HL-60/S4 (cell line): ENCODE data around the gene SLC30A5.
"Not testable (repeated sequence)": the region's sequence is repeated elsewhere in the genome, so short reads cannot be mapped to it uniquely, and the experiment has no call there.

Experiments
- in situ Hi-C: fragments of 300-500 bp; cut with MboI; formaldehyde crosslinking; loops from 2 replicates; pipeline ENCODE4 v1.14.3; 2022; ENCODE audit warnings: low sequenced_read_pairs

Gene SLC30A5

DNA sequence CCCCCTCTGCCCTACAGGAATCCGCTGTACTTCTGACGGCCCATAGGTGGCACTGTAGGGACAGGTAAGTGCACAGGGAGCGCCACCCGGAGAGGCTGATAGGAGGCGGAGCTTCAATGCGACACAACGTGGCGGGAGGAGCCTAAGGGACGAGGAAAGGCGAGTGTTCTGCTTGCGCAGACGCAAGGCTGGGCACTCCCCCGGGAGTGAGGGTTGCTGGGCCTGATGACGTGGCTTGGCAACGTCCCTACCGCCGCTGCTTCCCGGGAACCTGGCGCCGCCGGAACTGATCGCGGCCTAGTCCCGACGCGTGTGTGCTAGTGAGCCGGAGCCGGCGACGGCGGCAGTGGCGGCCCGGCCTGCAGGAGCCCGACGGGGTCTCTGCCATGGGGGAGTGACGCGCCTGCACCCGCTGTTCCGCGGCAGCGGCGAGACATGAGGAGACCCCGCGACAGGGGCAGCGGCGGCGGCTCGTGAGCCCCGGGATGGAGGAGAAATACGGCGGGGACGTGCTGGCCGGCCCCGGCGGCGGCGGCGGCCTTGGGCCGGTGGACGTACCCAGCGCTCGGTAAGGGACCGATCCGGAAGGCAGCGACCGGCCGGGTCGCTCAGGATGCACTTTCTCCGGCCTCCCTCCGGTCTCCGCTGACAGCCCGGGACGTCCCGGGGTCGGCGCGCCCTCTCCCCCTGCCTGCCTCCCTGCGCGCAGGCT is at the start of gene SLC30A5:
Gene SLC30A5 (plus strand): TSS at position 244 of the 712 bp plus-strand sequence. CDS start 242 bp downstream, at position 486.
- in situ Hi-C loops = no loop called here

DNA sequence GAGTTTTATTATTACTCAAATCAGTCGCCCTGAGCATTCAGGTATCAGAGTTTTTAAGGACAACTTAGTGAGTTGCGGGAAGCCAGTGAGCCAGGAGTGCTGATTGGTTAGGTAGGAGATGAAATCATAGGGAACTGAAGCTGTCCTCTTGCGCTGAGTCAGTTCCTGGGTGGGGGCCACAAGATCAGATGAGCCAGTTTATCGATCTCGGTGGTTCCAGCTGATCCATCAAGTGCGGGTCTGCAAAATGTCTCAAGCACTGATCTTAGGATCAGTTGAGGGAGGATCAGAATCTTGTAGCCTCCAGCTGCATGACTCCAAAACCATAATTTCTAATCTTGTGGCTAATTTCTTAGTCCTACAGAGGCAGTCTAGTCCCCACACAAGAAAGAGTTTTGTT is 48.6 kb upstream of the SLC30A5 start:
- in situ Hi-C loops = not testable (repeated sequence)

DNA sequence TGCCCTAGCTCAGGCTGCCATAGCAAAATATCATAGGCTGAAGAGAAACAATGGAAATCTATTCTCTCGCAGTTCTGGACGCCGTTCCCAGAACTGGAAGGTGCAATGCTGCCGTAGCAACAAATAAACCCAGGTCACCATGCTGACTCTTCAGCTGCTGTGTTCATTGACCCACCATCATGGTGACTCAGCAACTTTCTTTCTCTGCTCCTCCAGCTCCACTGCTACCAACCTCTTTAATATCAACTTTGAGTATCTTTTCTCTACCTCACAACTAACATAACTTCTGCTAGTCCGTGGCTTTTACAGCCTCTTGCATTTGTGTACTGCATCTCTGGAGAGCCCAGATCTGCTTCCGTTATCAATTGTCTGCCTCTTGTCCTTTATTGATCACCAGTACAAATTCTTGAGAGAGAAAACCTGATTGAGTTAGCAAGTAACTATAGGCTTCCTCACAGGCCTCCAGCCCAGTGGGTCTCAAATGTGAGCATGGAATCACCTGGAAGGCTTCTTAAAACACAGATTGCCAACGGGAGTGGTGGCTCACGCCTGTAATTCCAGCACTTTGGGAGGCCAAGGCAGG is 47.3 kb upstream of the SLC30A5 start:
- in situ Hi-C loops = no loop called here

DNA sequence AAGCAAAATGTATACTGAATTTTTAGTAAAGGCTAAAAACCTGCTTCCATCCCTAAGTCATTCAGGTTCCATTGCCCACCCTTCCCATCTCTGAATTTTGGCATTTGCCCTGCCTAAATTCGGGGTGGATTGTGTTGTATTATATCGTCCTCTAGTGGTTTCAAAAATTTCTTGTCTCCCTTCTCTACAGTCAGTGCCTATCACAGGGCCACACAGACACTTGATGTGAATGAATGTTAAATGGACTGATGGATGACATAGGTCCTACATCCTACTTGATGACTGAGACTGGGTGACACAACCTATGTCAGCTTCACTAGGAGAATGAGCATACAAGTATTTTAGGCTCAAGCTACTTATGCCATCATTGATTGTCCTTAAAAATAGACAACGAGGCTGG is 45.6 kb upstream of the SLC30A5 start:
- in situ Hi-C loops = no loop called here

DNA sequence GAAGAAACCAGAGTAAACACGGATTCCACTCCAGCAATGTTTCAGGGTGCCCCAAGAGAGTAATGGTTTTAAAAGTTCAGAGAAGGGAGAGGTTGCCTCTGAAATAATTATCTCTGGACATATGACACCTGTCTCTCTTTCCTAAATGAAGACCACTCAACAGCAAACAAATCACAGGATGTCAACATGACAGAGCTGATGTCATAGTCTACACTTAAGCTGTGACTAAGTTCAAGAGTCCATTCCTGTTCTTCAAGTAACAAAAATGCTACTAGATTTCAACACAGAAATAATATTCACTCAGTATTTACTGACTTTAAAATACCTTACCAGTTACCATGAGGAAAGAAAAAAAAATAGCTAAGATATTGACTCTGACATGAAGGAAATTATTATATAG is 44.7 kb upstream of the SLC30A5 start:
- in situ Hi-C loops = no loop called here

DNA sequence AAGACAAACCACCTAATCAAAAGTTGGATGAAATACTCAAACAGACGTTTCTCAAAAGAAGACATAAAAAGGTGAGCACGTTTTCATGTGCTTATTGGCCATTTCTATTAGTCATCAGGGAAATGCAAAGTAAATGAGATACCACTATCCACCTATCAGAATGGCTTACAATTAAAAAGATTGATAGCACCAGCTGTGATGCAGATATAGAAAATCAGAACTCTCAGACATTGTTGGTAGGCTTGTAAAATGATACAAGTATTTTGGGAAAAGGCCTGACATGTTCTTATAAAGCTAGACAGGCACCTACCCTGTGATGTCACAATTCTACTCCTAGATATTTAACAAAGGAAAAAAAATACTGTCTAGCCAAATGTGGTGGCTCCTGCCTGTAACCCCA is 44.0 kb upstream of the SLC30A5 start:
- in situ Hi-C loops = no loop called here

DNA sequence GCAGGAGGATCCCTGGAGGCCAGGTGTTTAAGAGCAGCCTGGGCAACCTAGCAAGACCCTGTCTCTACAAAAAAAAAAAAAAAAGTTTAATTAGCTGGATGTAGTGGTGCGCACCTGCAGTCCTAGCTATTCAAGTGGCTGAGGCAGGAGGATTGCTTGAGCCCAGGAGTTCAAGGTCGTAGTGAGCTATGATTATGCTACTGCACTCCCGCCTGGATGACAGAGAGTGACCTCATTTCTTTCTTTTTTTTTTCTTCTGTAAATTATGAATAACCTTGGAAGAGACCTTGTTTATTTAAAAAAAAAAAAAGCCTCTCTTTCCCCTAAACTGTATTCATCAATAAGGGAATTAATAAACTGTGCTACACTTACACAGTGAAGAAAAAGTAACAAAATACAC is 43.6 kb upstream of the SLC30A5 start:
- in situ Hi-C loops = no loop called here

DNA sequence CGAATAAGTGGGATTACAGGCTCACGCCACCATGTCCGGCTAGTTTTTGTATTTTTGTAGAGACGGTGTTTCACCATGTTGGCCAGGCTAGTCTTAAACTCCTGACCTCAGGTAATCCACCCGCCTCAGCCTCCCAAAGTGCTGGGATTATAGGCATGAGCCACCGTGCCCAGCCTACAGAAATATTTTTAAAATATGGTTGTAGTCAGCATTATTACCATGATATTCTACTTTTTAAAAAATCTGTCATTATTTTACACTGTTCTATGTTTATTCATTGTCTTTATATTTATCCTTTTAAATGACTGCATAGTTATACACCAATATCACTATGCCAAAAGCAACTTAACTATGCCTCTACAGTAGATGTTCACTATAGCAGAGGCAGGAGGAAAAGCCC is 41.6 kb upstream of the SLC30A5 start:
- in situ Hi-C loops = no loop called here

DNA sequence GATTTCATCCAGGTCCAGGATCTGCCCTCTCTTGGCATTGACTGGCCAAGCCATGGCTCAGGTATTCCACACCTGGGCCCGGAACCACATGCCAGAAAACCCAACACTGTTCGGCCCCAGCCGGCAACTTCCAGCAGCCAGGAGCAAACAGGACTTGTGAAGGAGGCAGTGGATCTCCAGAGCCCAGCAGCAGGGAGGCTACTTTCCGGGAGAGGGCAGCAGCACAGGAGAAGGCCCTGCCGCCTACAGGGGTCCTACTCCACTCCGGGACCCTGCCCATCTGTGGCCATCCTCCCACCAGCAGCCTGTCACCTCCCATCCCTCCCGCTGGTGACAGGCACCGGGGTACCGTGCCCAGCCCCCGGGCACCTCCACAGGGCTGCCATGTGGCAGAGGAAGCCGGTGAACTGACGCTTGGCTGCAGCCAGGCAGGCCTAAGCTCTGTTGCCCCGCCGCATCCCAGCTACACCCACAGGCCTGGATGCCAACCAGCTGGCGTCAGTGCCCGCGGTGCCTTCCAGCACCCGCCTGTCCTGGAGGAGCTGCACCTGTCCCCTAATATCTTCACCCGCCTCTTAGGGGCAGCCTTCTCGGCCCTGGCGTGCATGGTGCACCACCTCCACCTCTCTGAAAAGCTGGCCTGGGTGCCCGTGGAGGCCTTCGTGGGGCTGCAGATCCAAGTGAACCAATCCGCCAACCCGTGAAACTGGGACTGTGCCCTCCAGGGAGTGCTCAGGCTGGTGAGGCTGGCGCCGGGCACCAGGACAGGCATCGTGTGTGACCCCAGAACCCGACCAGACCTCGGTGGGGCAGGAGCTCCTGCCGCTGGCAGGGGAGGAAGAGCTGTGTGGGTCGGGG is 18.9 kb upstream of the SLC30A5 start:
- in situ Hi-C loops = no loop called here

DNA sequence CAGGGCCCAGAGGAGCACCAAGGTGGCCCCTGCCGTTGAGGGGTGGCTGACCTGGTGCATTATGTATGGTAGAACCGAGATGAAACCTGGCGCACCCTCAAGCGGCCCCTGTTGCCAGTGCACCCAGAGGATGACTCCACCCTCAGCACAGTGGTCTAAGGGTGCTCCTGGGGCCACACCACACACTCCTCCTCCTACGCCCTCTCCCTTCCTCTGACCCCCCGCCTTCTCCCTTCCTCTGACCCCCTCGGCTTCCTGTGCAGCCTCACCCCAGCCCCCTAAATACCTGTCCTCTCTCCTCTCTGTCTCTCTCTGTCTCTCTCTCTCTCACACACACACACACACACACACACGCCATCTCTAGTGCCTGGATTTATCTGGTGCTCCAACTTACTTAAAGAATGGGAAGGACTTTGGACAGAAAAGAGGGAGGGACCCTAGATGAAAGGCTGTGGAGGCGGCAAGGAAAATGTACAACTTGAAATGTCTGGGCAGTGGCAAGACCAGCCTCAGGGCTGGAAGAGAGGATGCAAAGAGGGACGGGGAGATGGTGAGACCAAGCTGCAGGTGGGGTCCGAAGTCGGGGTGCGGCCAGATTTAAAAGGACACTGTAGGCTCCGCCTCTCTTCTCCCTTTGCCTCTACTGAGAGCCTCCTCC is 18.2 kb upstream of the SLC30A5 start:
- in situ Hi-C loops = no loop called here

DNA sequence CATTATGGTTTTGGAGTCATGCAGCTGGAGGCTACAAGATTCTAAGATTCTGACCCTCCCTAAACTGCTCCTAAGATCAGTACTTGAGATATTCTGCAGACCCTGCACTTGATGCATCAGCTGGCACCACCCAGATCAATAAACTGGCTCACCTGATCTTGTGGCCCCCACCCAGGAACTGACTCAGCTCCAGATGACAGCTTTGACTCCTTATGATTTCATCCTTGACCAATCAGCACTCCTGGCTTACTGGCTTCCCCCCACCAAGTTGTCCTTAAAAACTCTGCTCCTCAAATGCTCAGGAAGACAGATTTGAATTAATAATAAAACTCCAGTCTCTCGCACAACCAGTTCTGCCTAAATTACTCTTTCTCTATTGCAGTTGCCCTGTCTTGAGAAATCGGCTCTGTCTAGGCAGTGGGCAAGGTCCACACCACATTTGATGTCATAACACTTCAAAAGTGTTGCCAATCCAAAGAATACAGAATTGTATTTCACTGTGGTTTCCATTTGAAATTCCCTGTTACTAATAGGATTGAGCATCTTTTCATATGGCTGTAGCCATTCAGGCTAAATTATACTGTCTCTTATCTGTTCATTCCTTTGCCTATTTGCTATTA is 14.8 kb upstream of the SLC30A5 start:
- in situ Hi-C loops = no loop called here

DNA sequence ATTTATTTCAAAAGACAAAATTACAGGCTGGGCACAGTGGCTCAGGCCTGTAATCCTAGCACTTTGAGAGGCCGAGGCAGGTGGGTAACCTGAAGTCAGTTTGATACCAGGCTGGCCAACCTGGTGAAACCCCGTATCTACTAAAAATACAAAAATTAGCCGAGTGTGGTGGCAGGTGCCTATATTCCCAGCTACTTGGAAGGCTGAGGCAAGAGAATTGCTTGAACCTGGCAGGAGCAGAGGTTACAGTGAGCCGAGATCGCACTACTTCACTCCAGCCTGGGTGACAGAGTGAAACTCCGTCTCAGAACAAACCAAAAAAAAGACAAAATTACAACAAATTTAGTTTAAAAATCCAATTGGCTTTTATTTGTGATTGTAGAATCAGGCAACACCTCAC is 14.3 kb upstream of the SLC30A5 start:
- in situ Hi-C loops = no loop called here

DNA sequence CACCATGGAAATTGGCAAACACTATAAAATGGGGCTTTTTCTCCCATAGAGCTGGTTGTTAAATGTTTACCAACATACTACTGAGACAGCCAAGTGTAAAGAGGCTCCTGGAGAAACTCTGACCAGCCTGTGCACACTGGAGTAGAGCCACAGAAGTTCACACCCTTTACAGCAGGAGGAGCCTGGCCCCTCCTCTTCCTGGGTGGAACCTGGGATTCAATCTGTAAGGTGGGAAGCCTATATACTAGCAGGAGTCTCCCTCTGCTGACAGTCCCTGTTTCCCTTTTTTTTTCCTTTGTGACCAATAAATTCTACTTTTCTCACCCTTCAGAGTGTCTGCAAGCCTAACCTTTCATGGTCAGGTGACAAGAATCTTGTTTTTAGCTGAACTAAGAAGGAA is 10.4 kb upstream of the SLC30A5 start:
- in situ Hi-C loops = no loop called here

DNA sequence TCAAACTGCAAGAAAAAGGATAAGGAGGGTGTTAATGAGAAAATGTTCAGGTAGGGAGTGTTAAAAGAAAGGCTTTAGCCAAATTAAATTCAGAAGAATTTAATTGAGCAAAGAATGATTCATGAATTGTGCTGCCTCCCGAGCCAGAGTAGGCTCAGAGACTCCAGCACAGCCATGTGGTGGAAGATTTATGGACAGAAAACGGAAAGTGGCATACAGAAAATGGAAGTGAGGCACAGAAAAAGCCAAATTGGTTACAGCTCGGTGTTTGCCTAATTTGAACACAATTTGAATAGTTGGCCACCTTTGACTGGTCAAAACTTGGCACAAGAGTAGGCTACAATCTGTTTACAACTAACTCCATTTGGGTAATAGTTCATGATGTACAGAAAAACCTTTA is 9.6 kb upstream of the SLC30A5 start:
- in situ Hi-C loops = no loop called here

DNA sequence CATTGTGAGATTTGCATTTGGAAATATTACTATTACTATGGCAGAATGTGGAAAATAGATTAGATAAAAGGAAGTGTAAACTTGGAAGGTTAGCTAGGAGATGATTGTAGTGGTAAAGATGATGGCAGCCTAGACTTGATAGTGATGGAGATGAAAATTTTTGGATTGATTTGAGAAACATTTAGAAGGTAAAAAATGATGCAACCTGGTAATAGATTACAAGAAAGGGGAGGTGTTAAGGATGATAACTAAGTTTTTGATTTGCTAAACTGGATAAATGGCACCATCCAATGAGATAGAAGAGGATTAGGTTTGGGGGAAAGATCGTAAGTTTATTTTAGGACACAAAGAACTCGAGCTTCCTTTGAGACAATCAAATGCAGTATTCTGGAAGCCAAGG is 8.9 kb upstream of the SLC30A5 start:
- in situ Hi-C loops = no loop called here

DNA sequence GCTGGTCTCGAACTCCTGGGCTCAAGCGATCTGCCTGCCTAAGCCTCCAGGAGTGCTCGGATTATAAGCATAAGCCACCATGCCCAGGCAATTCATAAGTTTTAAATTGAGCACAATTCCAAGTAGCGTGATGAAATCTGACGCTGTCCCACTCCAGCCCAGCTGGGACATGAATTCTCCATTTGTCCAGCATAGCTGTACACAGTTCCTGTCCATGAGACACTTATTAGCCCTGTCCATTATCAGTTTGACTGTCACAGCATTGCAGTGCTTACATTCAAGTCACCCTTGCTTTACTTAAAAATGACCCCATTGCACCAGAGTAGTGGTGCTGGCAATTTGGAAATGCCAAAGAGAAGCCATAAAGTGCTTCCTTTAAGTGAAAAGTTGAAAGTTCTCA is 7.6 kb upstream of the SLC30A5 start:
- in situ Hi-C loops = no loop called here

DNA sequence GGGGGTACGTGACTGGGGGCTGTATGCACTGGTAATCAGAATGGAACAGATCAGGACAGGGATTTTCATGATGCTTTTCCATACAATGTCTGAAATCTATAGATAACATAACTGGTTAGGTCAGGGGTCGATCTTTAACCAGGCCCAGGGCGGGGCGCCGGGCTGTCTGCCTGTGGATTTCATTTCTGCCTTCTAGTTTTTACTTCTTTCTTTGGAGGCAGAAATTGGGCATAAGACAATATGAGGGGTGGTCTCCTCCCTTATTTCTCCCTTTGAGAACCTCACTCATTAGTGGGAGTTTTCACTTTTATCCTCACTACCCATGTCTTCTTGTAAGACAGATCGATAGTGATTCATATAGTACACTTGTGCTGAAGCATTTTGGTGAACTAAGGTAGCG is 5.8 kb upstream of the SLC30A5 start:
- in situ Hi-C loops = not testable (repeated sequence)

DNA sequence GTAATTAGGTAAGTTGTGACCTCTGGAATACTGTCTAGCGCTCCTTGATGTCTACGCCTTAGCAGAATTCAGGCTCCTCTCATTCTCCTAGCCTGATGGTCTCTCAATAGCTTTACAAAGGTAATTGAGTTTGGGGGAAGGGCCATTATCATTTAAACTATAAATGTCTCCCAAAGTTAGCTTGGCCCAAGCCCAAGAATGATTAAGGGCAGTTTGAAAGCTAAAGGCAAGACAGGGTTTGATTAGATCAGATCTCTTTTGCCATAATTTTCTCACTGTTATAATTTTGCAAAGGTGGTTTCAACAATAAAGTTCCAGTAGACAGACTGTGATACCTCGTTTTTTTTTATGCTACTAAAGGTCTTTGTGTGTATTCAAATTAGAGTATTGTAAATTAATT is 3.7 kb upstream of the SLC30A5 start:
- in situ Hi-C loops = no loop called here

DNA sequence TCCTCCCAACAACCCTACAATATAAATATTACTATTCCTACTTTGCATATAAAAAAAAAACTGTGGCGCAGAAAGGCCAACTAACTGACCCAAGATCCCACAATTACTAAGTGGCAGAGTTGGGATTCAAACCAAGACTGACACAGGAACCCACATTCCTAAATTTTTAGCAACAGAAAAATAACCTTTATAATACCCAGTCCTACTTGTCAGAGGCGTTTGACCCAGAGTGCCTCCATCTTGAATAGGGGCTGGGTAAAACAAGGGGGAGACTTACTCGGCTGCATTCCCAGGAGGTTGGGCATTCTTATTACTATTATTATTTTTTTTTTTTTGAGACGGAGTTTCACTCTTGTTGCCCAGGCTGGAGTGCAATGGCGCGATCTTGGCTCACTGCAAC is 2.0 kb upstream of the SLC30A5 start:
- in situ Hi-C loops = no loop called here

DNA sequence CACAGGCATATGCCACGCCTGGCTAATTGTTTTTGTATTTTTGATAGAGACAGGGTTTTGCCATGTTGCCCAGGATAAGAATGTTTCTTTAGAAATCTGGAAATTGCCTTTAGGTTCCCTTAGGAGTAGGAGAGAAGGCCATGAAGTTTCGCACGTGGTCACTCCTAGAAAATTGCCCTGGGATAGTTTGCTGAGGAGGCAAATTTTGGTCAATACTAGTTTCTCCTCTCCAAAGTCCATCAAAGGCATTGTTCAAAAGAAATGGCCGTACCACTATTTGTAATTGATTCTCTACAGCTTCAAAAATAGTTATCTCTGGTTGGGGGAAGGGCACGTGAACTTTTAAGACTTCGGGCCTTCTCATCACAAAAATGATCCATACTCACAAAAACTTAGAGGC is 845 bp upstream of the SLC30A5 start:
- in situ Hi-C loops = no loop called here

DNA sequence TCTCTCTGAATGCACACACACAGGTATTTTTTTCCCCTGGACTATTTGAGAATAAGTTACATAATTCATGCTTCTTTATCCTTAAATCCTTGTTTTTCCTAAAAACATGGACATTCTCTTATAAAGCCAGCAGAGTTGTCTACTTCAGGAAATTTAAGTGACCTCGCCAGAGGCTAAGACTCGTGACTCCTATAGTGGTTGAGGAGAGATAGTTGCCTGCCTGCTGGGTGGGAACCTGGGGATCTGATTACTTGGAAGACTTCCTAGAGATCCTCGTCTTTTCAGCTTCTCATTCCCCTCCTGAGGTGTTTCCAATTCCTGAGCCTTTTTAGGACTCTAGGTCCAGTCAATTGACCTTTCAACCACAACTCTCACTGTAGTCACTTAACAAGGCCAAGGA is 5.5 kb downstream of the SLC30A5 start:
- in situ Hi-C loops = no loop called here
